Lower lobe of right lung (tissue), 2 donors: Measurements from ENCODE around the gene SMIM26. TPM values are rescaled to one million over a fixed set of nuclear protein-coding genes. Genes with fewer than 3 reads are reported as not detected.

Experiments used
- ATAC-seq, 2 donors: fragments of 200-7000 bp; cut with Tn5 transposase; one replicate each; pipeline ENCODE4 v1.9.1; 2020 to 2022; ENCODE audit warnings: mild to moderate bottlenecking in 2 of 2, moderate library complexity in 2 of 2
- DNase-seq: peaks from one replicate; pipeline ENCODE4 v3.0.0-alpha.2; 2020
- H3K27ac ChIP-seq: fragments of 200-600 bp; one replicate; pipeline ENCODE4 v1.8.0; 2022
- H3K27me3 ChIP-seq: fragments of 200-600 bp; one replicate; pipeline ENCODE4 v1.8.0; 2022; ENCODE audit warnings: low read depth
- H3K36me3 ChIP-seq: fragments of 200-600 bp; one replicate; pipeline ENCODE4 v1.8.0; 2022; ENCODE audit warnings: mild to moderate bottlenecking
- H3K4me1 ChIP-seq: fragments of 200-600 bp; one replicate; pipeline ENCODE4 v1.8.0; 2022
- H3K4me3 ChIP-seq: fragments of 200-600 bp; one replicate; pipeline ENCODE4 v1.8.0; 2022; ENCODE audit warnings: mild to moderate bottlenecking
- H3K9me3 ChIP-seq: fragments of 200-600 bp; one replicate; pipeline ENCODE4 v1.8.0; 2022
- CTCF ChIP-seq: fragments of 200-600 bp; IDR thresholded peaks from one replicate; pipeline ENCODE4 v1.8.0; 2022; ENCODE audit warnings: antibody characterized with exemption, mild to moderate bottlenecking
- intact Hi-C: fragments of 100-400 bp; cut with DNase I; formaldehyde crosslinking; loops from one replicate; pipeline ENCODE4 v1.11.0; 2022
- total RNA-seq: library from RNA; stranded (reverse); fragmentation: NEBNext Ultra II Directional; extraction: Animal tissue kit (Norgen Biotek cat#: 25700); gene quantifications from one replicate; pipeline ENCODE4 v1.2.1, GENCODE V29; 2021
- donor health status: DM: no; HTN: yes; CAD: no; lungs with severe emphysema.

SMIM26 gene
- total RNA-seq, 1 donor from 2014 or later = 56.4 TPM

DNA sequence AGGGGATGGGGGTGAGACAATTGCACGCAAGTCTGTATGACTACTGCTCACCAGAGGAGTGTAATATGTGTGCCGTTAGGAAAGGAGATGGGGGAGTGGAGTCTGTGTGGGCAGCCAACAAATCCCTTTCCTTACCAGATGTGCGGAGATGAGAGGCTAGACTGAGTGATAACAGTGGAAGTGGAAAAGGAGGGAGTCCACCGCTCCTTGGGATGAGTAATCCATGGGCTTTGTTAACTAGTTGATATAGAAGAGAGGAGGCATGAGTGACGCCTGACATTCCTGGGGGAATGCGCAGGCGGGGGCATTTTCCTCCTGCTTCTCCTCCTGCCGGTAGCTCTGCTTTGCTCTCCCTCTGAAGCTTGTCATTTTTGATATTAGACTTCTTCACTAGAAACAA, 13.5 kb upstream of the SMIM26 start:
- Histone ChIP-seq H3K4me3 (no peak overlapping the region), H3K9me3 (no peaks in the 10 kb centered on the region), H3K27ac (no peak overlapping the region), H3K27me3 (no peaks in the 10 kb centered on the region), H3K36me3 (peaks cover 100% of the 10 kb centered on the region), H3K4me1 (no peaks in the 10 kb centered on the region)
- intact Hi-C loops = no loop called here
- no peak for DNase-seq
- TF ChIP-seq CTCF = no peak
- ATAC-seq = no peak

DNA sequence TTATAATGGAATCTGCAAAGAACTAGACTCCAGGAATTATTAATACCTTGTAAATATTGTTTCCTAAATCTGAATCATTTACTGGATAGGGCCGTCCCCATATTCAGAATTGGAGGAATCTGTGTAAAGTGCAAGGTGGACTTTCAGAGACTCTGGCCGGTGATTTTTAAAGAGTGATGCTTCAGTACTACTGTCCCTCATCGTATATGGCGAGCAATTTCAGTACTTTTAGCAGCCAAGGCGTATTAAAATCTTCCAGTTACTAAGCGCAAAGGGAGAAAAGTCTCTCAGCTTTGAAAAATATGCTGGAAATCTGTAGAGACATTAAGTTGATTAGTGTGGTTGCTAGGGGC, 483 bp downstream of the SMIM26 start:
- DNase-seq (no peak), ATAC-seq (peak; percentile 37 to 52)
- Histone ChIP-seq H3K27ac (peak overlapping the region; percentile 90), H3K9me3 (no peaks in the 10 kb centered on the region), H3K4me1 (peaks cover 15% of the 10 kb centered on the region), H3K36me3 (peaks cover 28% of the 10 kb centered on the region), H3K4me3 (peak overlapping the region; percentile 83), H3K27me3 (no peaks in the 10 kb centered on the region)
- intact Hi-C loops = no loop called here
- no peak for TF ChIP-seq CTCF

DNA sequence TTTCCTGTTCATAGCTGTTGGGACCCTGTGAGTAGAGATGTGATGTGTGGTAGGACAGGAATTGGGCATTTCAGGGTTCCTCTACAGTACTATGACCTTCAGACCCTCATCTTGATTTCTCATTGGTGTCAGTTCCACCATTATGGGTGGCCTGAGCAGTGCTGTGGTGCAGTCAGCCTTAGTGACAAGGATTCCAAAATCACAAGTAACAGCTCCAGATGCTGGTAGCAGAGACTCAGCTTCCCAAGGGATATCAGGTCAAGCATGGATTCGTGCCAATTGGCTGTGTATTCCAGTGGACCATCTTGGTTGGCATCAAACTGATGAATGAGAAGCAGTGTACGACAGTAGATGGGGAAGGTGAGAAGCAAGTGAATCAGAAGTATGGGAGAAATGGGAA, 3.8 kb downstream of the SMIM26 start:
- H3K9me3 ChIP-seq = no peaks in the 10 kb centered on the region
- DNase-seq = no peak
- H3K36me3 ChIP-seq = peaks cover 26% of the 10 kb centered on the region
- H3K27ac ChIP-seq = no peak overlapping the region
- peaks cover 15% of the 10 kb centered on the region for H3K4me1 ChIP-seq
- no peak for ATAC-seq
- intact Hi-C loops = no loop called here
- TF ChIP-seq CTCF = no peak
- no peaks in the 10 kb centered on the region for H3K27me3 ChIP-seq
- no peak overlapping the region for H3K4me3 ChIP-seq

GRCh38 chr20:18571578-18571977, 4.3 kb downstream of the SMIM26 start:
- no peak for TF ChIP-seq CTCF
- H3K27me3 ChIP-seq = no peaks in the 10 kb centered on the region
- DNase-seq = no peak
- ATAC-seq = no peak
- no peak overlapping the region for H3K27ac ChIP-seq
- H3K4me3 ChIP-seq = no peak overlapping the region
- intact Hi-C loops = no loop called here
- peaks cover 12% of the 10 kb centered on the region for H3K4me1 ChIP-seq
- H3K36me3 ChIP-seq = peaks cover 26% of the 10 kb centered on the region
- no peaks in the 10 kb centered on the region for H3K9me3 ChIP-seq

DNA sequence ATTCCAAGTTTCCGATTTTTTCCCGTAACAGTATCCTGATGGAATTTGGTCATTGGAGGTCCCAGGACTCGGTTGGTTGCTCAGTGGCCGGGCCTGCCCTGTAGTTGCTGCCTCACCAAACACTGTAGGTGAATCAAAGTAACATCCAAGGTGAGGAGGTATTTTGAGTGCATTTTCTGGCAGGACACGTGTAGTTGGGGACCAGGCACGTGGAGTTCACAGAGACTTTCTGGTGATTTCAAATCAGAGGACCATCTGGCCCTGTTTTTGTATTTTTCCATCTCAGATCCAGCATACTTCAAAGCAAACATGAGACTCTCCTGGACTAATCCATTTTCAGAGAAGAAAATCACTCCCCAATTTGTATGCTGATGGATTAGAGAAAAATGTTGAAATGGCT, 10.7 kb downstream of the SMIM26 start:
- Histone ChIP-seq H3K9me3 (no peaks in the 10 kb centered on the region), H3K36me3 (no peaks in the 10 kb centered on the region), H3K4me3 (no peak overlapping the region), H3K27me3 (no peaks in the 10 kb centered on the region), H3K27ac (no peak overlapping the region), H3K4me1 (no peaks in the 10 kb centered on the region)
- DNase-seq (no peak), ATAC-seq (no peak)
- no peak for TF ChIP-seq CTCF
- intact Hi-C loops = no loop called here

- TF ChIP-seq CTCF = no peak
- no peak overlapping the region for H3K27ac ChIP-seq
These were observed 11.3 kb downstream of the SMIM26 start for GRCh38 chr20:18578581-18578980.

More at GRCh38 chr20:18578581-18578980, 11.3 kb downstream of the SMIM26 start:
- ATAC-seq = no peak
- Histone ChIP-seq H3K4me3 (no peak overlapping the region), H3K36me3 (no peaks in the 10 kb centered on the region), H3K9me3 (no peaks in the 10 kb centered on the region), H3K4me1 (no peaks in the 10 kb centered on the region), H3K27me3 (no peaks in the 10 kb centered on the region)
- intact Hi-C loops = no loop called here
- DNase-seq = no peak
